ENCODE data around the gene PASK. TPM values are rescaled to one million over a fixed set of nuclear protein-coding genes. Genes with fewer than 3 reads are reported as not detected.

Gene PASK
- total RNA-seq, 1 experiment from 2014 or later = 21.1 TPM

DNA sequence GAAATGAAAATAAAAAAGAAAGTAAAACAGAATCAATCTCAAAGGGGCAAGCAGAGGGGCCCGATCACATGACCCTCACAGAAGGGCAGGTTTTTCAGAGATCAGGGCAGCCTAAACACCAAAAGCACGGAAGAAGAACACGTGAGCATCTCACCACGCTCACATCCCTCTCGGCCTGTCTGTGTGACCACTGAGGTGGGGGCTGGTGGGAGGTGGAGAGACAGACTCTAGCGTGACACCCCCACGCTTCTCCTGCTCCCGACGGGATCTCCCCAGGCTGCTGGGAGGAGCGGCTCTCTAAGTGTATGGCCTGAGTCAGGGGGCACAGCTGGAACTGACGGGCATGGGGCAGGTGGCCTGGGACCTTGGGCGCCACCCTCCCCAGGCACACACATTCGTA, 23.6 kb downstream of the PASK start:
- BruUV-seq (replicated peaks) = no TSS peak
- ChIA-PET POLR2A (no interaction called here), CTCF (no interaction called here)
- no peaks in the 10 kb centered on the region for H3K27me3 Mint-ChIP-seq (ENCODE audit: insufficient read depth, unreplicated experiment)
- H3K4me1 ChIP-seq = no peaks in the 10 kb centered on the region
- no peaks in the 10 kb centered on the region for H3K36me3 ChIP-seq (ENCODE audit: control insufficient read depth, insufficient read depth, low read length)
- H3K9me3 Mint-ChIP-seq (ENCODE audit: unreplicated experiment) = no peaks in the 10 kb centered on the region
- intact Hi-C loops (cut with micrococcal nuclease; ENCODE audit: unreplicated experiment) = no loop called here
- no peaks in the 10 kb centered on the region for H3K4me1 Mint-ChIP-seq (ENCODE audit: low read depth, unreplicated experiment)
- no peak for DNase-seq
- H3K27ac Mint-ChIP-seq (ENCODE audit: unreplicated experiment) = no peak overlapping the region
- H3K4me3 Mint-ChIP-seq (ENCODE audit: unreplicated experiment) = no peak overlapping the region
- no peaks in the 10 kb centered on the region for H3K36me3 Mint-ChIP-seq (ENCODE audit: insufficient read depth, unreplicated experiment)
- TF ChIP-seq, protein P1, sequence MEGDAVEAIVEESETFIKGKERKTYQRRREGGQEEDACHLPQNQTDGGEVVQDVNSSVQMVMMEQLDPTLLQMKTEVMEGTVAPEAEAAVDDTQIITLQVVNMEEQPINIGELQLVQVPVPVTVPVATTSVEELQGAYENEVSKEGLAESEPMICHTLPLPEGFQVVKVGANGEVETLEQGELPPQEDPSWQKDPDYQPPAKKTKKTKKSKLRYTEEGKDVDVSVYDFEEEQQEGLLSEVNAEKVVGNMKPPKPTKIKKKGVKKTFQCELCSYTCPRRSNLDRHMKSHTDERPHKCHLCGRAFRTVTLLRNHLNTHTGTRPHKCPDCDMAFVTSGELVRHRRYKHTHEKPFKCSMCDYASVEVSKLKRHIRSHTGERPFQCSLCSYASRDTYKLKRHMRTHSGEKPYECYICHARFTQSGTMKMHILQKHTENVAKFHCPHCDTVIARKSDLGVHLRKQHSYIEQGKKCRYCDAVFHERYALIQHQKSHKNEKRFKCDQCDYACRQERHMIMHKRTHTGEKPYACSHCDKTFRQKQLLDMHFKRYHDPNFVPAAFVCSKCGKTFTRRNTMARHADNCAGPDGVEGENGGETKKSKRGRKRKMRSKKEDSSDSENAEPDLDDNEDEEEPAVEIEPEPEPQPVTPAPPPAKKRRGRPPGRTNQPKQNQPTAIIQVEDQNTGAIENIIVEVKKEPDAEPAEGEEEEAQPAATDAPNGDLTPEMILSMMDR (IDR thresholded peaks at IDR 0.05; ENCODE audit: insufficient read depth in 1 of 2, low read depth in 1 of 2, low read length in 1 of 2, severe bottlenecking in 1 of 2, unreplicated experiment in 1 of 2) = no peak
- H3K9me3 ChIP-seq = no peaks in the 10 kb centered on the region
- H3K4me3 ChIP-seq (ENCODE audit: low read depth, low read length) = no peak overlapping the region
- H3K27me3 ChIP-seq (replicated peaks; ENCODE audit: control insufficient read depth, insufficient read depth, low read length) = no peaks in the 10 kb centered on the region

DNA sequence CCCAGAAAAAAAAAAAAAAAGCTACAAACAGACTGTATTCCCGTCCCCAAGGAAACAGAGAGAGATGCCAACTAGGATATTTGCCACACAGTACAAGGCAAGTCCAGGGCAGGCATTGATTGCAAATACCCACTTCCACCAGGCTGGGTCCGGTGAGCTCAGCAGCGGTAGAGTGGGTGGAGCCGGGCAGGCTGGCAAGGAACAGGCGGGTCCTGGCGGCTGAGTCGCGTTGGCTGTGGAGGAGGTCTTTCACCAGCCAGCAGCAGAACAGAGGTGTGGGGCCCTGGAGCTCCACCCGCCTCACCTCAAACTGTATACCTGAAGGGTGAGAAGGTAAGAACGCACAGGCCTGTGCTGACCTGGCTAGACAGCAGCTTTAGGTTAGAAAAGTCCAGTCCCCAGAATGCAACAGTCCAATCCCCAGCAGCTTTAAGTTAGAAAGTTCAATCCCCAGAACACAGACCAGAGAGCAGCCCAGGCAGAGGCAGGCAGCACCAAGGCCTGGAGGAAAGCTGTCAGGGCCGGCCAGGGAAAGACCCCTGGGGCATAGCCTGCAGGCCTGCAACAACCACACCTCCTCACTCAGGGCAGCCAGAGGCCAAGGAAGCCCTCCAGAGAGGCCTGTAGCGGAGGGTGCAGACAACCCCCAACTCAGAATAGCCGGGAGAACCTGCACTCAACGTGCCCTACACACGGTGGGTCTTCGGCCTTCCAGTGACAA, 25.3 kb downstream of the PASK start:
- Mint-ChIP-seq H3K27me3 (ENCODE audit: insufficient read depth, unreplicated experiment) (no peaks in the 10 kb centered on the region), H3K36me3 (ENCODE audit: insufficient read depth, unreplicated experiment) (peaks cover 10% of the 10 kb centered on the region), H3K4me1 (ENCODE audit: low read depth, unreplicated experiment) (no peaks in the 10 kb centered on the region), H3K27ac (ENCODE audit: unreplicated experiment) (no peak overlapping the region), H3K4me3 (ENCODE audit: unreplicated experiment) (no peak overlapping the region), H3K9me3 (ENCODE audit: unreplicated experiment) (no peaks in the 10 kb centered on the region)
- no peak for DNase-seq
- H3K9me3 ChIP-seq = no peaks in the 10 kb centered on the region
- intact Hi-C loops (cut with micrococcal nuclease; ENCODE audit: unreplicated experiment) = no loop called here
- H3K4me1 ChIP-seq = no peaks in the 10 kb centered on the region
- no TSS peak for BruUV-seq (replicated peaks)
- ChIA-PET POLR2A (no interaction called here), CTCF (no interaction called here)
- no peaks in the 10 kb centered on the region for H3K36me3 ChIP-seq (ENCODE audit: control insufficient read depth, insufficient read depth, low read length)
- H3K27me3 ChIP-seq (replicated peaks; ENCODE audit: control insufficient read depth, insufficient read depth, low read length) = no peaks in the 10 kb centered on the region
- TF ChIP-seq, protein P1 (IDR thresholded peaks at IDR 0.05; ENCODE audit: insufficient read depth in 1 of 2, low read depth in 1 of 2, low read length in 1 of 2, severe bottlenecking in 1 of 2, unreplicated experiment in 1 of 2) = no peak
- H3K4me3 ChIP-seq (ENCODE audit: low read depth, low read length) = no peak overlapping the region

DNA sequence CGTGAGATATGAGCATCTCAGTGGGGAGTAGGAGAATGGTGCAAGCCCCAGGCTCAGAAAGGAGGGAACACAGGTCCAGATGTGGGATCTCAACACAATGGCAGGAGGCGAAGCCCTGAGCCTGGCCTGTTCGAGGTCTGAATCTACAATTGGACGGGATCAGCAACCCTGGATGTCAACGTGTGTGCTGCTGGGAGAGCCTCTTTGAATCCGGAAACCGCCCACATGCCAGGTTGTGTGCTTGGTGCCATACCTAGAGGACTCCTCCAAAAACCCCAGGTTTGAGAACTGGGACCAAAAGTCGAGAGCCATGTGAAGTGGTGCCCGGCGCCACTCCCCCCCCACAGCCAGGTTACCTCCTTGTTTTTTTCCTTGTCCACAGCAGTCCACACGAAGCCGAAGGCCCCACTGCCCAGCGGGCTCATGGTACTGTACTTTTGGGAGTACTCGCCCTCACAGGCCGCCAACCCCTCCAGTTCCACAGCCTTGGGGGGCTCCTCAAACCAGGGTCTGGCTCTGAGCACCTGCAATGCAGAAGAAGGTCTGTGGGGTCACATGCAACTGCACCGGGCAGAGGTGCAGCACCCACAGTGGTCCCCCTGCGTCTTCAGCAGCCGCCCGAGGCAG, 26.8 kb downstream of the PASK start:
- H3K4me3 ChIP-seq (ENCODE audit: low read depth, low read length) = no peak overlapping the region
- intact Hi-C loops (cut with micrococcal nuclease; ENCODE audit: unreplicated experiment) = no loop called here
- no peaks in the 10 kb centered on the region for H3K27me3 Mint-ChIP-seq (ENCODE audit: insufficient read depth, unreplicated experiment)
- ChIA-PET POLR2A (no interaction called here), CTCF (no interaction called here)
- H3K4me1 ChIP-seq = no peaks in the 10 kb centered on the region
- peaks cover 10% of the 10 kb centered on the region for H3K36me3 Mint-ChIP-seq (ENCODE audit: insufficient read depth, unreplicated experiment)
- TF ChIP-seq, protein P1 (IDR thresholded peaks at IDR 0.05; ENCODE audit: insufficient read depth in 1 of 2, low read depth in 1 of 2, low read length in 1 of 2, severe bottlenecking in 1 of 2, unreplicated experiment in 1 of 2) = no peak
- H3K9me3 Mint-ChIP-seq (ENCODE audit: unreplicated experiment) = no peaks in the 10 kb centered on the region
- no peak overlapping the region for H3K4me3 Mint-ChIP-seq (ENCODE audit: unreplicated experiment)
- DNase-seq = no peak
- no peaks in the 10 kb centered on the region for H3K4me1 Mint-ChIP-seq (ENCODE audit: low read depth, unreplicated experiment)
- H3K27ac Mint-ChIP-seq (ENCODE audit: unreplicated experiment) = no peak overlapping the region
- H3K27me3 ChIP-seq (replicated peaks; ENCODE audit: control insufficient read depth, insufficient read depth, low read length) = no peaks in the 10 kb centered on the region
- no peaks in the 10 kb centered on the region for H3K9me3 ChIP-seq
- no TSS peak for BruUV-seq (replicated peaks)
- H3K36me3 ChIP-seq (ENCODE audit: control insufficient read depth, insufficient read depth, low read length) = no peaks in the 10 kb centered on the region

Data from Caco-2 (cell line).